Measurements from ENCODE around the gene VAV1. TPM values are rescaled to one million over a fixed set of nuclear protein-coding genes. Genes with fewer than 3 reads are reported as not detected.
"Not testable (repeated sequence)": the region's sequence is repeated elsewhere in the genome, so short reads cannot be mapped to it uniquely, and the experiment has no call there.

Gene VAV1
- total RNA-seq, 5 donors from 2014 or later (not counting 1 experiment from before 2014, with no cell fraction given), result 82.5 to 114 (median 92.2) TPM

DNA sequence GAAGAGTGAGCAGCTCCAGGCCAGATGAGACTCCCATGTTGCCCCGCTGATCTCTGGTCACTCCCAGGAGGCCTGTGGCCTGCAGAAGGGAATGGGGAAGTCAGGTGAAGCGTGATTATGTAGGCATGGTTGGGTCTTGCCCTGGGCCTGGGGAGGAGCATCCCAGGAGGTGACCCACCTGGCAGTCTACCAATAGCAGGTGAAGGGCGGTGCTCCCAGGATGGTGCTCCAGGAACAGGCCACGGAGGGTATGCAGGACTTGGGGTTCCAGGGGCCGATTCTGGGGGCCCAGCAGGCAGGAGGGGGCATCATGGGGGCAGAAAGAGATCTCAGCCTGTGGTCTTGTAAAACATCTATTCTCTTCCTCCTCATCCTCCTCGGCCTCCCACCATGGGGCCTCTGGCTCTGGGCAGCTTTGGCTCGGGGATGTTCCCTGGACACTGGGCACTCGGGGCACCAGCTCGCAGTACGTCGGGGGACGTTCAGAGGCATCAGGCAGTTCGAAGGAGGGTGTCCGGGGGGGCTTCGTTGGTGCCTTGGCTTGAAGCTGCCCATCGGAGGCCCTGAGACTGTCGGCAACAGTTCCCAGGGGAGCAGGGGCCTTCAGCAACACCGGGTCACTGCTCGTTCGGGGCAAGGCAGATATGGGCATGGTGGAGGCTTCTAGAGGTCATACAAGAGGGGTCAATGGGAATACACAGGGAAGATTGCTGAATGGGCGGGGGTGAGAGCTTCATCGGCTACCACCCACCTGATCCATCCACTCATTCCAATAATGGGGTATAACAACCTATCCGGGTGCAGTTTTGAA lies 17.6 kb upstream of the VAV1 start:
- peak overlapping the region in 1 of 2 donors; percentile 23 for H3K27ac Mint-ChIP-seq
- no peak overlapping the region for H3K4me3 Mint-ChIP-seq
- peaks cover 18 to 58% of the 10 kb centered on the region in 2 donors for H3K36me3 ChIP-seq (ENCODE audit: control insufficient read depth in 2 of 2, extremely low read depth in 1 of 2, insufficient read depth in 1 of 2, low read length in 1 of 2)

DNA sequence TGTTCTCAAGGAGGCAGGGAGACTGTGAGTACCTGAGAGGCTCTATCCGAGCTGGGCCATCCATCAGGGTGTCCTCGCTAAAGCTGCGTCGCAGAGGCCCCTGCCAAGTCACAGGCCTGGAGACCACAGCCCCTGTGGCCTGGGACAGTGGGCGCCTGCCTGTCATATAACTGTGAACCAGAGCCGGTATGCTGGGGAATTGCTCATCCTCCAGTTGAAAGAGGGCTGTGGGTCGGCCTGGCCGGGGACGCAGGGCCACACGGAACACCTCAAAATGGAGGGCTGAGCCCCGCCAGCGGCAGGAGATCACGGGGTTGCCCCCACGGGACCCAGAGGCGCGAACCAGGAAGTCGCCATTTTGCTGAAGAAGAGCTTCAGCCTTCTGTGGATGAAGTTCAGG lies 11.9 kb upstream of the VAV1 start:
- Histone ChIP-seq H3K9me3 (no peaks in the 10 kb centered on the region), H3K36me3 (ENCODE audit: control insufficient read depth in 2 of 2, extremely low read depth in 1 of 2, insufficient read depth in 1 of 2, low read length in 1 of 2) (peaks cover 9 to 48% of the 10 kb centered on the region in 2 donors), H3K4me3 (ENCODE audit: control insufficient read depth in 1 of 2, extremely low read depth in 1 of 2, low read length in 1 of 2) (no peak overlapping the region), H3K27me3 (replicated peaks in 1 of 2; ENCODE audit: control insufficient read depth in 2 of 2, extremely low read depth in 1 of 2, insufficient read depth in 2 of 2, low read length in 1 of 2) (no peaks in the 10 kb centered on the region), H3K4me1 (ENCODE audit: control insufficient read depth in 1 of 2, extremely low read depth in 1 of 2, insufficient read depth in 2 of 2, low read length in 2 of 2) (peaks cover 0 to 15% of the 10 kb centered on the region in 2 experiments), H3K27ac (ENCODE audit: low read length) (no peak overlapping the region)
- WGBS (ENCODE audit: insufficient coverage), result 99% methylated on average over 12 of the region's 17 CpGs
- no peaks in the 10 kb centered on the region for H3K27me3 Mint-ChIP-seq
- peaks cover 6 to 16% (median 15%) of the 10 kb centered on the region in 3 donors for H3K4me1 Mint-ChIP-seq
- no peak overlapping the region for H3K4me3 Mint-ChIP-seq
- H3K27ac Mint-ChIP-seq, result peak overlapping the region in 1 of 2 donors; percentile 16
- no peaks in the 10 kb centered on the region for H3K9me3 Mint-ChIP-seq
- H3K36me3 Mint-ChIP-seq, result peaks cover 26% of the 10 kb centered on the region
- ChIA-PET POLR2A (interaction anchor here in 1 of 2 donors (0.6 kb wide), 1 partner anchor 219 kb away, joined by 3 read pairs; no protein-coding TSS in a partner anchor), CTCF (no interaction called here)
- ATAC-seq (replicated peaks in 1 of 4) (no peak), DNase-seq (no peak)

More for the DNA sequence above, 17.6 kb upstream of the VAV1 start:
- 97% methylated on average over 14 of the region's 23 CpGs for WGBS (ENCODE audit: insufficient coverage)
- Histone ChIP-seq H3K27me3 (replicated peaks in 1 of 2; ENCODE audit: control insufficient read depth in 2 of 2, extremely low read depth in 1 of 2, insufficient read depth in 2 of 2, low read length in 1 of 2) (no peaks in the 10 kb centered on the region), H3K27ac (ENCODE audit: low read length) (no peak overlapping the region), H3K9me3 (no peaks in the 10 kb centered on the region), H3K4me3 (ENCODE audit: control insufficient read depth in 1 of 2, extremely low read depth in 1 of 2, low read length in 1 of 2) (no peak overlapping the region), H3K4me1 (ENCODE audit: control insufficient read depth in 1 of 2, extremely low read depth in 1 of 2, insufficient read depth in 2 of 2, low read length in 2 of 2) (peaks cover 0 to 16% of the 10 kb centered on the region in 2 experiments)
- no peaks in the 10 kb centered on the region for H3K9me3 Mint-ChIP-seq
- ChIA-PET CTCF (interaction anchor here in 1 of 2 donors (0.6 kb wide), 1 partner anchor 125 kb away, joined by 3 read pairs; no protein-coding TSS in a partner anchor), POLR2A (no interaction called here)
- H3K4me1 Mint-ChIP-seq, result peaks cover 12 to 19% (median 12%) of the 10 kb centered on the region in 3 donors
- no peaks in the 10 kb centered on the region for H3K27me3 Mint-ChIP-seq
- H3K36me3 Mint-ChIP-seq, result peaks cover 24% of the 10 kb centered on the region
- ATAC-seq (replicated peaks in 1 of 4) (no peak), DNase-seq (no peak)

DNA sequence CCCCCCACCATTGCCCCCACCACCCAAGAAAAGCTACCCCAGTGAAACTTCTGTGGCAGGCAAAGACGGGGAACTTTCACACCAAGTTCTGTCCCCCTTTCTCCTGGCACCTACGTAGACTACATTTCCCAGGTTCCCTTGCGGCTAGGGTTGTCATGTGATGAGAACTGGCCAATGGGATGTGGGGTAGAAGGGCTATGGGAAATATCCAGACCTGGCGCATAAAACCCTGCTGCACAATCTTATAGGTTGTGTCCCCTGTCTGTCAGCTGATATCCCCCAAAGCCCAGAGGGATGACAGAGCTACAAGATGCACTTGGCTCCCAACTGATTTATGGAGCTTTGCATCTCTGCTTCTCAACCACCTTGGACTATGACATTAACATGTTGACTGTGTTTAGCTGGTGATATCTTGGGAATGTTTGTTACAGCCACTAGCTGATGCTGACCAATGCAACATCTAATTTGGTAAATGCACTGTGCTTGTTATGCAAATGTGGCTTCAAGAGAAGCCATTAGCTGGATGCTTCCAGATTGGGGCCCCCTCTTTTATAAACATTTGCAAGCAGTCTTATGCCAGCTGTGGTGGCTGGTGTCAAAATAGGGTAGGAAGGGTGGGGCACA lies 11.3 kb upstream of the VAV1 start:
- no peaks in the 10 kb centered on the region for H3K27me3 Mint-ChIP-seq
- Histone ChIP-seq H3K4me1 (ENCODE audit: control insufficient read depth in 1 of 2, extremely low read depth in 1 of 2, insufficient read depth in 2 of 2, low read length in 2 of 2) (peaks cover 5 to 21% of the 10 kb centered on the region in 2 experiments), H3K36me3 (ENCODE audit: control insufficient read depth in 2 of 2, extremely low read depth in 1 of 2, insufficient read depth in 1 of 2, low read length in 1 of 2) (peaks cover 9 to 48% of the 10 kb centered on the region in 2 donors), H3K4me3 (ENCODE audit: control insufficient read depth in 1 of 2, extremely low read depth in 1 of 2, low read length in 1 of 2) (no peak overlapping the region), H3K27me3 (replicated peaks in 1 of 2; ENCODE audit: control insufficient read depth in 2 of 2, extremely low read depth in 1 of 2, insufficient read depth in 2 of 2, low read length in 1 of 2) (no peaks in the 10 kb centered on the region), H3K27ac (ENCODE audit: low read length) (no peak overlapping the region), H3K9me3 (no peaks in the 10 kb centered on the region)
- ChIA-PET CTCF (no interaction called here), POLR2A (interaction anchor here in 1 of 2 donors (0.6 to 0.7 kb wide), 2 partner anchors 219 to 291 kb away, joined by 3 to 6 read pairs; no protein-coding TSS in a partner anchor)
- DNase-seq (peak in 3 of 35 experiments; percentile 35 to 42 (median 39)), ATAC-seq (replicated peaks in 1 of 4) (peak in 1 of 4 experiments; percentile 61)
- H3K9me3 Mint-ChIP-seq, result no peaks in the 10 kb centered on the region
- peak overlapping the region in 1 of 2 donors; percentile 11 for H3K27ac Mint-ChIP-seq
- H3K4me1 Mint-ChIP-seq, result peaks cover 11 to 22% (median 21%) of the 10 kb centered on the region in 3 donors
- peaks cover 26% of the 10 kb centered on the region for H3K36me3 Mint-ChIP-seq
- WGBS (ENCODE audit: insufficient coverage), result 86% methylated on average over 1 of the region's 4 CpGs
- H3K4me3 Mint-ChIP-seq, result no peak overlapping the region

DNA sequence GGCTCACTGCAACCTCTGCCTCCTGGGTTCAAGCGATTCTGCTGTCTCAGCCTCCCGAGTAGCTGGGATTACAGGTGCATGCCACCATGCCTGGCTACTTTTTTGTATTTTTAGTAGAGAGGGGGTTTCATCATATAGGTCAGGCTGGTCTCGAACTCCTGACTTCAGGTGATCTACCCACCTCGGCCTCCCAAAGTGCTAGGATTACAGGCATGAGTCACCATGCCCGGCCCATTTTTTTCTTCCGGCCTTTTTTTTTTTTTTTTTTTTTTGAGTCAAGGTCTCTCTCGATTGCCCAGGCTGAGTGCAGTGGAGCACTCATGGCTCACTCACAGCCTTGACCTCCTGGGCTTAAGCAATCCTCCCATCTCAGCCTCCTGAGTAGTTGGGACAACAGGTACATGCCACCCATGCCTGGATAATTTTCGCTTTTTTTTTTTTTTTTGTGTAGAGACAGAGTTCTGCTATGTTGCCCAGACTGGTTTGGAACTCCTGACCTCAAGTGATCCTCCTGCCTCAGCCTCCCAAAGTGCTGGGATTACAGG lies 10.2 kb upstream of the VAV1 start:
- ATAC-seq (replicated peaks in 1 of 4); H3K27me3 ChIP-seq (replicated peaks in 1 of 2; ENCODE audit: control insufficient read depth in 2 of 2, extremely low read depth in 1 of 2, insufficient read depth in 2 of 2, low read length in 1 of 2); H3K9me3 ChIP-seq; H3K9me3 Mint-ChIP-seq; H3K4me3 ChIP-seq (ENCODE audit: control insufficient read depth in 1 of 2, extremely low read depth in 1 of 2, low read length in 1 of 2); H3K27me3 Mint-ChIP-seq; CTCF ChIA-PET; H3K27ac ChIP-seq (ENCODE audit: low read length); DNase-seq; POLR2A ChIA-PET; H3K27ac Mint-ChIP-seq; H3K4me3 Mint-ChIP-seq: not testable (repeated sequence)
- Mint-ChIP-seq H3K36me3 (peaks cover 26% of the 10 kb centered on the region), H3K4me1 (peaks cover 21 to 30% (median 30%) of the 10 kb centered on the region in 3 donors)
- no CpG with 5 or more reads among the region's 8 CpGs for WGBS (ENCODE audit: insufficient coverage)
- Histone ChIP-seq H3K36me3 (ENCODE audit: control insufficient read depth in 2 of 2, extremely low read depth in 1 of 2, insufficient read depth in 1 of 2, low read length in 1 of 2) (peaks cover 6 to 47% of the 10 kb centered on the region in 2 donors), H3K4me1 (ENCODE audit: control insufficient read depth in 1 of 2, extremely low read depth in 1 of 2, insufficient read depth in 2 of 2, low read length in 2 of 2) (peaks cover 11 to 32% of the 10 kb centered on the region in 2 experiments)

DNA sequence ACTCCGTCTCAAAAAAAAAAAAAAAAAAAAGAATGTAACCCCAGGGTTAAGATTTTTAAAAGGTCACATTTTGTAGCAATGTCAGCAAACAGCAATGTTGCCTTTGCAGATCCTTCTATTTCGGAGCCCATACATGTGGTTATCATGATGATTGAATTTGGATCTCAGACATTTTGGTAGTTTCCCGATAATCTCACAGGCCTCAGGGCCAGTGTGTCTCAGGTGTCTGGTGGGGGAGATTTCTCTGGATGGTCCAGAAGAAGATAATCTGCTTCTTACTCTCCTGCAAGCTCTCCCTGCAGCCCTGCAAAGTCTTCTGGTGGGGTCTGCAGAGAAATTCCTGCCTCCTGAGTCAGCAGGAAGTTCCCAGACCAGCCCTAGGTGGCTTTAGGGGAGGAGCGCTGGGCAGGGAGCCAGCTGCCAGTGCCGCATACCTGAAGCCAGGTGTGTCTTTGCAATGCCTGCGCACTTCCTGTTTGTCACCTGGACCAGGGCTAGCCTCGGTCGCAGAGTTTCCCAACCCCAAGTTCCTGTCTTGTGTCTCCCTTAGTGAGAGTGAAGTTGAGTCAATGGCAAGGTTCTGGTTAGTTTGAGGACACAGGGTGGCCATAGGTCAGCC lies 6.7 kb upstream of the VAV1 start:
- Histone ChIP-seq H3K9me3 (no peaks in the 10 kb centered on the region), H3K4me1 (ENCODE audit: control insufficient read depth in 1 of 2, extremely low read depth in 1 of 2, insufficient read depth in 2 of 2, low read length in 2 of 2) (peaks cover 17 to 51% of the 10 kb centered on the region in 2 experiments)

More for the DNA sequence above, 6.7 kb upstream of the VAV1 start:
- H3K9me3 Mint-ChIP-seq, result no peaks in the 10 kb centered on the region
- peak overlapping the region; percentile 93 to 94 for H3K27ac Mint-ChIP-seq
- peak in 11 of 35 experiments; percentile 14 to 49 (median 28) for DNase-seq
- Histone ChIP-seq H3K27ac (ENCODE audit: low read length) (peak overlapping the region; percentile 96), H3K4me3 (ENCODE audit: control insufficient read depth in 1 of 2, extremely low read depth in 1 of 2, low read length in 1 of 2) (peak overlapping the region; percentile 70 to 87), H3K27me3 (replicated peaks in 1 of 2; ENCODE audit: control insufficient read depth in 2 of 2, extremely low read depth in 1 of 2, insufficient read depth in 2 of 2, low read length in 1 of 2) (no peaks in the 10 kb centered on the region), H3K36me3 (ENCODE audit: control insufficient read depth in 2 of 2, extremely low read depth in 1 of 2, insufficient read depth in 1 of 2, low read length in 1 of 2) (peaks cover 0 to 20% of the 10 kb centered on the region in 2 donors)
- 17% methylated on average over 5 of the region's 8 CpGs for WGBS (ENCODE audit: insufficient coverage)
- H3K27me3 Mint-ChIP-seq, result no peaks in the 10 kb centered on the region
- H3K36me3 Mint-ChIP-seq, result peaks cover 7% of the 10 kb centered on the region
- peaks cover 29 to 38% (median 34%) of the 10 kb centered on the region in 3 donors for H3K4me1 Mint-ChIP-seq
- ChIA-PET POLR2A (no interaction called here), CTCF (no interaction called here)
- peak overlapping the region; percentile 87 to 89 (median 87) for H3K4me3 Mint-ChIP-seq
- no peak for ATAC-seq (replicated peaks in 1 of 4)
